Activated CD4-positive, alpha-beta T cell treated with anti-CD3 and anti-CD28 coated beads, Interleukin-10, Interleukin-2, amounts not matched to agents 100 ng/mL and 50 ng/mL, durations not matched to agents 16 hours and 8 hours (primary cell): ENCODE measurements around the gene FRMD6.
"Not testable (repeated sequence)": the region's sequence is repeated elsewhere in the genome, so short reads cannot be mapped to it uniquely, and the experiment has no call there.

Source experiments
- DNase-seq: peaks from one replicate; pipeline ENCODE4 v3.0.0-alpha.2; 2020

FRMD6 gene

DNA sequence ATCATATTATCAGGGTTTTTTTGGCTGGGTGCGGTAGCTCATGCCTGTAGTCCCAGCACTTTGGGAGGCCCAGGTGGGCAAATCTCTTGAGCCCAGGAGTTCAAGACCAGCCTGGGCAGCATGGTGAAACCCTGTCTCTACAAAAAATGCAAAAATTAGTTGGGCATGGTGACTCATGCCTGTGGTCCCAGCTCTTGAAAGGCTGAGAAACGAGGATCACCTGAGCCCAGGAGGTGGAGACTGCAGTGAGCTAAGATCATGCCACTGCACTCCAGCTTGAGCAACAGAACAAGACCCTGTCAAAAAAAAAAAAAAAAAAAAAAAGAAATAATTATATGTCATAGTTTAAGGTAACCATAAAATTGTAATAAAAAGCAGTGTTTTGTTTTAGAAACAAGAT is 18.4 kb upstream of the FRMD6 start:
- DNase-seq = not testable (repeated sequence)

DNA sequence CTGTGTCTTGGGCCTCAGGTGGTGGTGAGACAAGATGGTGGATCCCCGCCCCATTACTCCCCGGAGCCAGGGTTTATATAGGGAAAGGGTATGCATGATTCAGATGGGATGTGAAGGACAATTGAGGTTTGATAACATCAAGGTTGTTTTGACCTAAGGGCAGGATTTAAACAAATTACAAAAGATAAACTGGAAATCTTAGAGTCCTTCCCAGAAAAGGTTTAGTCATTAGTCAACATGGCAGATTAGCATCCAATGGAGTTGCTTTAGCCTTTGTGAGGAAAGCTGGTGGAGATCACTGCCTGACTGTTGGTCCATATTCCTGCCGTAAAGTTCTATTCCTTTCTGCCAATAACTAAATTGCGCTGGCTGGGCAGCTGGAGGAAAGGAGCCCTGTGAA is 15.6 kb upstream of the FRMD6 start:
- no peak for DNase-seq

DNA sequence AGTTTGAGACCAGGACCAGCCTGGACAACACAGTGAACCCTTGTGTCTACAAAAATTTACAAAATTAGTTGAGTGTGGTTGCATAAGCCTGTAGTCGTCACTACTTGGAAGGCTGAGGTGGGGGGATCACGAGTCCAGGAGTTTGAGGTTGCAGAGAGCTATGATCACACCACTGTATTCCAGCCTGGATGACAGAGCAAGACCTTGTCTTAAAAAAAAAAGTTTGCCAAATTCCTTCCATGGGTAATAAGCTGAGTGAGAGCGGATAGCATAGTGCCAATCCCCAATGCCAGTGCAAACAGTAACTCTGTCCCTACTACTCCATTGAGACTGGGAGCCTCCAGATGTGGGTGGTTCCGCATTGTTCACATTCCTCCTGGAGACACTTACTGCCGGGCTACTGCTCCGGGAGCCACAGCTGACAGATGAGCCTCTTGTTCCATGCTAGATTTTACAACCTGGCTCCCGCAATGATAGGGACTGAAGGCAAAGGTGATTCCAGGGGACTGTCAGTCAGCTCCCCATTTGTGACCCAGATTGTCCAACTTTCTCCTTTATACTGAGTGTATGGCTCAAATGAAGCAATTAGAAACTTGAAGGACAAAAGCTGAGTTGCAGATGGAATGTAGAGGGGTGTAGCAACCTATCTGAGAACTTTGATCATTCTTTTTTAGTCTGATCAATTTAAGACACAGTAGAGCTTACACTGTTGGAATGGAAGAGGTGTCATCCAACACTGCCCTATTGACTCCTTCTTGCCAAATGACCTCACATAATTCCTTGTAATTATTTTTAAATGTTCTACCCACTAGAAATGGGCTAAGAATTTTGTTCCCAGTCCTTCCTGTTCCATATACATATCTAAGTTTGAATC is 13.4 kb upstream of the FRMD6 start:
- DNase-seq = no peak

DNA sequence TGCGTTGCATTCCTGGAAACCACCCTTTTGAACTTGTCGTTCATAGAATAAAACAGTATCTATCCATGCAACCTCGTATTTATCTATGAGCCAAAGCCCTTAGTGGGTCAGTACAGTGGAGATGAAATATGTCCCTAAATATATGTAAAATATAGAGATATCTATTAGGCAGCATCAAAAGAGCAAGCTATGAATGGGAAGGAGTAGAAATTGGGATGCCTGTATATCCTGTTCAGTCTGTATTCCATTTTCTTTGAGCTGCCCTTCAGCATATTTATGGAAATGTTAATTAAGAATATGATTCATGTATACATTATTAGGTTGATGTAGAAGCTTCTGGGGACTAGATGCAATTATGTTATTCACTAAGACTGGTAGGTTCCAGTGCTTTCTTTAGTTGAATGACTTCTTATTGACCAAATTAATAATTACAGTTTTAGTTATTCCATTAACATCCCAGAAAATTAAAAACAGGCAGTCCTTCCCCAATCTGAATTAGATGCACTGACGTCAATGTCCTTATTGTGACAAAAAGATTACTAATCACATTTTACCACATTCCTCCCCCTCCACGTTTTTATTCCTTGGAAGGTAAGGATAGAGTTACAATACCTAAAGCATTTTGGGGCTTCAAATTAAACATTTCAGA is 11.9 kb upstream of the FRMD6 start:
- no peak for DNase-seq

DNA sequence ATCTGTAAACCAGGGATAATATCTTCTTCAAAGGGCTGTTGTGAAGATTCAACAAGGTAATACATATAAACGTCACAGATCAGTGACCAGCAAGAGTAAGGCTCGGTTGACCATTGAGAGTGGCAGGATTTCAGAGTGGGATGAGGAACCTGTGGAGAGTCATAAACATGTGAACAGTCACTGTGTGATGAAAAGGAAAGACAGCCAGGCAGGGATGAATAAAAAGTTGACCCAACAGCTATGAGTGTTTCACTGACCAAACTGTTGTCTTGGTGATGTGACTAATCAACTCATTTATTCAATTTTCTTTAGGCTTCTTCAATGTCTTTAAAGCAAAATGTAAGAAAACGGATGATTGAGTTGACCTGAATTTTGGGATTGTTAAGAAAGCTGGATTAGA is 8.6 kb upstream of the FRMD6 start:
- no peak for DNase-seq

DNA sequence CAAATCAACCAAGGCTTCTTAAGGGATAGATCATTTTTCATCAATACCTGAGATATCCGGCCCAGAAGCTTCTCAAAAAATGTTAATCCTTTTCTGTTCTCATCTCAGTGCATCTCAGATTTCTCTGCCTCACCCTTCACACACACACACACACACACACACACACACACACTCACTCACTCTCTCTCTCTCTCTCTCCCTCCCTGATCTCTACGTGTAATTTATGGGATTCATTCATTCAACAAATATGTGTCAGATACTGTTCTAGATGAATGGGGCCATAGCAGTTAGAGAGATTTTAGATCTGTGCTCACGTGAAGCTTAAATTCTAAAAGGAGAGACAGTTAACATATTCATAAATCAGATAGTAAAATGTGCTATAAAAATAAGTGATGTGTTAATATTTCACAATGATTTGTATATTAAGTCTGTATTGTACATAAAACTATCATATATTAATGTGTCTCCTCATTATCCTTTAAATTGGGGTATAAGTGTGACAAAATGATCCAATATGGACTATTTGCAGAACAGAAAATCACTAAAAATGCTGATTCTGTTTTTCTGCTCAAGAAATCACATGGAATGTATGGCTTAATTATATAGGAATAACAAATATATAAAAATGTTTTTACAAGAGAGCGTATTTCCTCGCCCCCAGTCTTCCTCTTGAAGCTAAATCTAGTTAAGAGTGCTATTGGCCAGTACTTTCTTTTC is 7.3 kb upstream of the FRMD6 start:
- DNase-seq = no peak

DNA sequence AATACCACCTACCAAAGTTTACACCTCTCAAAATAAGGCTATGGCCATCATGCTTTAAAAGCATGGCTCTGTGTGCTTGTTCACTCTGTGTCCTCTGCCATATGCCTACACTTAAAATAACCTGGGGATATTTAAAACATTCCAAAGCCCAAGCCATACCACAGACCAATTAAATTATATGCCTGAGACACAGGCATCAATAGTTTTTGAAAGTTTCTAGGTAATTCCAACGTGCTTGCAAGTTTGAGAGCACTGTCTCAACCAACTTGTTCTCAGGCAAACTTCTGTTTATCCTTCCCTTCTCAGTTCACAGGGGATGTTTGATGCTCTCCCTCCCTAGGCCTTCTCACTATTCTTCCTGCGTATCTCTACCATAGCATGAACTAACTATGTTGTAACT is 3.4 kb upstream of the FRMD6 start:
- no peak for DNase-seq

DNA sequence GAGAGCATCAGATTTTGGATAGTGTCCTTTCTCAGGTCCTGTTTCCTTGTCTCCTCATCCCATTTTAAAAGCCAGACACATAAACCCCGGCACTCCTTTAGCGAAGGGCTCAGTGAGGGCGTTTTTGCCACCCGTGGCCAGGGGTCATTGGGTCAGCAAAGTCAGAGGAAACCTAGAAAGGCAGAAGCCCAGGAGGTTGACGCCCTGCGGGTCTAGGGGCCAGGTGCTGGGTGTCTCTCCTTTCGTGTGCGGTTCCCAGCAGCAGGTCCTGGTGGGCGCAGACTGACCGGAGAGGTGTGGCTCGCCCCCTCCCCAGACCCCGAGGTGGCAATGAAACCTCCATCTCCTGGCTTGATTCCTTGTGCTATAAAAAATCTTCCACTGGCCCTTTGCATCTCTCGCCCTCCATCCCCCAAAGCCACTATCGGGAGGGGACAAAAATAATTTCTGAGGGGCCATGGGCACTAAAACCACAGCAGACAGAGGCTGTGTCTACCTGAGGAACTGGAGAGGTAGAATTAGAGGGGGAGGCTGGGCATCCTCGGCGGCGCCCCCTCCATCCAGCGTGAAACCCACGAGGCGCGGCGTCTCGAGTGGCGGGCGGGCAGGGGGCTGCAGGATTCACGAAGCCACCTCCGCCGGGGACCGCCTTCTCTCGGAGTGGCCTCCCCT is 858 bp upstream of the FRMD6 start:
- DNase-seq = no peak

DNA sequence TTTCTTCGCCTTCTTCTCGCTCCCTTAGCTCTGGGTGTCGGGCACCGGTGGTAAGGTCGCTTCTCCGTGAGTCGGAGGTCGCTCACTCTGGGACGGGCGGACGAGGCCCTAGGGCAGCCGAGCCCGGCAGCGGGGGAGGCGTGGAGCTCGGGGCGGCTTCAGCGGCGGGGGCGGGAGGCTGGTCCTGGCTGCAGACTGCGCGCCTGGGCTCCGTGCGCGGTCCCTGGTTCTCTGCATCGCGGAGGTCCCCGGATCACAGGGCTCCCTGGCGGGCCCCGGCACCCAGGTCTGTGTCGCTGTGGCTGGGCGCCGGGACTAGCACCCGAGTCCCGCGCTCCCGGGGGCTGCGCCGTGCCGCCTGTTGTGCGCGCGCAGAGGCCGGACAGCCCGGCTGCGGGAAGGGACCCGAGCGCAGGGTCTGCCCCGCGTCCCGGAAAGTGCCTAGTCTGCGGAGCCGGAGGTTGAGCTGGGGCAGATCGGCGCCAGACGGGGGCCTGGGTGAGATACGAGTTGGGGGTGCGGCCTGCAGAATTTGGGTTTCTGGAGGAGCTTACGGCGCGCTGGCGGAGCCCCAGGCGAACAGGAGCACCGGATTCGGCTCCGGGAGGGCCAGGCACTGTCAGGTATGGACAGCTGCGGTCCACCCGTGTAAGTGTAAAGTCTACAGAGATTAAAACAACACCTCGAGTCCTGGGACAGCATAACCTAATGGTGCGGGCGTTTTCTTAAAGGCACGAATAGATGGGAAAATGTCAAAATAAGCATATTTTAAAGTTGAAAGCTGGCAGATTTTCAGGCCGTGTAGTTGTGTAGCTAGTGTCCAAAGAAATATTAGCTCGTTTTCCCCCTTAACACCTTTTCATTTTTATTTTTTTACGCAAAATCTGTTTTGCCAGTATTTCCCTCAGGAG is 713 bp downstream of the FRMD6 start:
- DNase-seq = peak; percentile 57

DNA sequence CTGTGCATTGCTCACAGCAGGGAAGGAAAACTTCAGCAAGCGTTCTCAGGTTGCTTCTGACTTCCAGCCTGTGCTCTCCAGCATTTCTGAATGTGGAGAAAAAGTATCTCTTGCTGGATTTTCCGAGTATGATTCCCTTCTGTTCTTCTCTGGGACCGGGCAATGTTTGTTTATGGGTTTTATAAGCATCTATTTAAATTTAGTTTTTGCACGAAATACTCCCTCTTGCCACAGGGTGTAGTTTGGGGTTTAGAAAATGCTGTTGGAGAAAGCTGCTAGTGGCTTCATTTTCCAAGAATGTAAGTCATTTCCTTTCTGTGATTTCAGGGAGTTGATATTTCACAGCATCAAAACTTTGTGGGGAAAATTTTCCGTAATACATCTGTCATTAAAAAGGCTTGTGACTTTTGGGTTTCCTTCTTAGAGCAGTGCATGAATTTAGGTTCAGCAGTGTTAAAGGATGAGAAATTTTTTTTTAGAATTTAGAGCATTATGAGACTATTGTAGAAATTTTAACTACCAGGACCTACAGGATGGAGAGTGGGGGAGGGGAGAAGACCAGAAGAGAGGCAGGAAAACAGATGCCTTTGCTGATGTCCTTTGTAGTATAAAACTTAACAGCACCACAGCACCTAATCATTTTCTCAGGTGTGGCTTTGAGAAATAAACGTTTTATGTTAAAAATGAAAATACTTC is 1.5 kb downstream of the FRMD6 start:
- peak; percentile 50 for DNase-seq

DNA sequence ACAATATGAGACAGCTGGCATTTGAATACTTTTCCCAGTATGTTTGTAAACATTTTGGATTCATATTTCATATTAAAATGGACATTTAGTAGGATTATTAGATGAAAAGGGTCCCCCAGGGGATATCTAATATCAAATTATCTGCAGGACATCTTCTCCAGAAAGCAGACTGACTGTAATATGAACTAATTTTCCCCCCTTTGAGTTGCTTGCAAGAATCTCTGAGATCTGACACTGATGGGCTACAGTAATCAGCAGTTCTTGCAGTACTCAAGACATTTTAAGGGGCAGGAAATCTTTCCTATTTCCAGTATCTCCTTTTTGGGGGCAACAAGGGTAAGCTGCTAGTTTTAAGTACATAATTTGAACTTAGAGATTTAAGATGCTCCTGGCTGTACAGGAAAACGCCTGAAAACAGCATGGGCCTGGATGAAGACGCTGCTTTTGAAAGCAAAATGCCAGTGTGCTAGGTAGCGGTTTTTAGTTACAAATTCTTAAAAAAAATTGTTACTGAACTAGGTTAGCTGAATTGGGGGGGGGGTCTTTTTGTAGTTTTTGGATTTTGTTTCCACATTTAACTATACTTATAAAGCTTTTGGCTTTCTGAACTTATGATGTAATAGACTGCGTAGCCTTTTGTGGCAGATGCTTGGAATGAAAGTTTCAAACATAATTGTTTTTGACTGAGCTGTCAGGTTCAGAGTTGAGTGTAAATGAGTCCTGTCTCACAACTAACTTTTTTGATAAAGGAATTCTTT is 2.2 kb downstream of the FRMD6 start:
- DNase-seq = peak; percentile 18

DNA sequence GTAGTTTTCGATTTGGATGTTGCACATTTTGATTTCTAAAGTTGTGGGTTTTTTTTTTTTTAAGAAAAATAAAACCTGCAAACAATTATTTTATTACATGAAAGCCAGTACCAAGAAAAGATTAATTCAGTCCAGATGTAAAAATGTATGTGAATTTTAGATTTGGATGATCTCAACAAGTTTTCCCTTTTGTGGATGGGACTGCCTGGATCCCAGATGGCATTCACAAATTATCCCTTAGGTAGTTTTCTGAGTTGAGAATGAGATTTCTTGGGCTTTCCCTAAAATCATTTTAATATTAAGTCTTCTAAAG is 2.8 kb downstream of the FRMD6 start:
- no peak for DNase-seq

DNA sequence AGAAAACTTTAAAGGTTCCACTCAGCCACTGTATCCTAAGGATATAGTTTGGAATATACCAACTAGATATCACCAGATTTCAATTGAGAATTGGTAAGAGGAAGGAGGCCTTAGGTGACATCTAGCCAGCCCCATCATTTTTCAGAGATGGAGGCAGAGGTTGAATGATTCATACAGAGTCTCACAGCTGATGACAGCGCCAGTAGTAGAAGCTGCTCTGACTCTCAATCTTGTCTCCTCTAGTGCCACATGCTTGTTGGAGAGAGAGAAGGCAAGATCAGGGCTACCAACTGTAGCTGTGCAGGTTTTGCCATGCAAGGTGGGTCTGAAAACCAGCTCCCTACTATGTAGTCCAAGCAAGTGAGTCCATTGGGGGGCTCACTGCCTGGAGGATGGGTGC is 6.1 kb downstream of the FRMD6 start:
- peak; percentile 24 for DNase-seq

DNA sequence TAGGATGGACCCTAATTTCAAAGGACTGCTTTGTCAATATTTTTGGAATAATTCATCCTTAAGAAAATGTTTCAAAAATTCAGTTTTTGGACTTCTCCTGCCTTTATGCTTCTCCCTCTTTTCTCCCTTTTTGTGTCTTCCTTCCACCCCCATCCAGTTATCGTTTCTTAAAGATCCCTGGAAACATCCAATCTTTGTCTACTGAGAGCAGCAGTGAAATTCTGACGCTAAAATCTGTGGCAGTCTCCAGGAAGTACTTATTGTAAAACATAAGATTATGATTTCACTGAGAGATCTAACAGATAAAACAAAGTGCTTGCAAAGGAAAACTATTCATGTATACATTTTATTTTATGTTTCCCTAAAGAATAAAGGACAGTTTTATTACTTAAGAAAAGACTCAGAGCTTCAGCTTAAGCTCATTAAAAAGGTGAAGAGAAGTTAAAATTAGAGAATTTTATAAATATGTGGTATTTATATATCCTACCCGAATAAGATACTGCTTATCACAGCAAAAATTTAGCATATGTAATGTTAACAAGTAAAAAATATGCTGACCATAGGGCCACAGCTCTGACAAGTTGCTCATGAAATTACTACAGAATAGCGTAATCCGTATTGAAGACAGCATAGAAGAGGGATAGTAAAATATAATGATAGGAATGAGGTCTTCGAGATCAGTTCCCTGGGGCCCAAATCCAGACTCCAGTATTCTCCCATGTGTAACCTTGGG is 6.9 kb downstream of the FRMD6 start:
- DNase-seq = no peak

DNA sequence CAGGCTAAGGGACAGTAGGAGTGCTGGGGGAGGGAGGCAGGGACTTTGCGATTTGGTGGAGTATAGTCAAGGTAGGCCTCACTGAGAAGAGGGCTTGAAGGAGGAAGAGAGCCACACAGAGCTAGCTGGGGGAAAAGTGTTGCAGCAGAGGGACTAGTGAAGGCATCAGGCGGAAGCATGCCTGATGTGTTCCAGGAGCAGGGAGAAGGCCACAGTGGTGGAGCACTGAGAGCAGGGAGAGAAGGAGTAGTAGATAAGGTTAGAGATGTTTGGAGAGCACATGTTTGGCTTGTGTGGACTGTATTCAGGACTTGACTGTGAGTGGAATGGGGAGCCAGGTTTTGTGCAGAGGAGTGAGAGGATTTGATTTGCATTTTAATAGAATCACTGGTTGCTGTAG is 9.0 kb downstream of the FRMD6 start:
- no peak for DNase-seq

DNA sequence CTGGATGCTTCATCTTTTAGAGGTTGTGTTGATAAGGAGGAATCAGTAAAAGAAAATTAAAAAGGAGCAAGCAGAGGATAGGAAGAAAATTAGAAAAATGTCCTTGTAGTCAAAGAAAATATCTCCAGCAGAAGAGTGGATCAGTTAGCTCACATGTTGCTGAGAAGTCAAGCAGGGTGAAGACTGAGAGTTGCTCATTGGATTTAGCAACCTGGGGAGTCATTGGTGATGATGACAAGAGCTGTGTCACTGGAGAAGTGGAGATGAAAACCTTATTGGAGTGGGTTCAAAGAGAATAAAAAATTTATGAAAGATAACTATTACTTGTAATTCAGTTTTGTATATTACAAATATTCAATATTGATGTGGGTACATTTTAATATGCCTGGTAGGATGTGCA is 9.8 kb downstream of the FRMD6 start:
- DNase-seq = no peak

DNA sequence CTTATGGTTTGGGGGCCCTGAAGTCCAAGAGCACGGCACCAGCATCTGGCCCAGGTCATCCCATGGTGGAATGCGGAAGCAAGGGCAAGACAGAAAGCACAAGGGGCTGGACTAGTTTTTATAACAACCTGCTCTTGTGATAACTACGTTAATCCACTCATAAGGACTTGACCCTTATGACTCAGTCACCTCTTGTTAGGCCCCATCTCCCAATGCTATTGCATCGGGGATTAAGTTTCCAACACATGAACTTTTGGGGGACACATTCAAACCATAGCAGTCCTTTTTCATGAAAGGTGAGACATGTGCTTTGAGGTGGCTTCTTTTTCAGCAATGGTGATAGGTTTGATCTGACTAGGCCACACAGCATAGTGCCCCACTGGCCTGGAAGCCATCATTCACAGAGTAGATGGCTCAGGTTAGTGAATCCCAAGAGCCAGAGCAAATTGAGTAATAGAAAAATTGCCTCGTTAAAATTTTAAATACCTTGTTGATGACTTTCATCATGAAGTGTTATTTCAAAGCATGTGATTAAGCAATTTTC is 12.1 kb downstream of the FRMD6 start:
- DNase-seq = peak; percentile 19

DNA sequence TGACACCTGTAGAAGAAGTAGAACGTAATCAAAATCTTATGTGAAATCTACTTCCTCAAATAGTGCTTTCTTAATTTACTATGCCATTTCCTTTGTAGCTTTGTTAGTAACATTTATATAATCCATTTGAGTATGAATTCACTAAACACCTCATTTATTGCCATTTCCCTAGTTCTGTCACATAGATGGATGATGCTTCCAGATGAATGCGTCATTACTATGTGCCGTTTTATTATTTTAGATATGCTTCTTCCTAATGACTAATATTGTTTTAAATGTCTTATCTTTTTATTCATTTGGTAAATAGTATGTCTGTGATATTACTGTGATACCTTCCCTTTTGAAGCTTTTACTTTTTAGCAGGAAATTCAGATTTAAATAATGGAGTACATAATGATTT is 14.4 kb downstream of the FRMD6 start:
- DNase-seq = no peak

DNA sequence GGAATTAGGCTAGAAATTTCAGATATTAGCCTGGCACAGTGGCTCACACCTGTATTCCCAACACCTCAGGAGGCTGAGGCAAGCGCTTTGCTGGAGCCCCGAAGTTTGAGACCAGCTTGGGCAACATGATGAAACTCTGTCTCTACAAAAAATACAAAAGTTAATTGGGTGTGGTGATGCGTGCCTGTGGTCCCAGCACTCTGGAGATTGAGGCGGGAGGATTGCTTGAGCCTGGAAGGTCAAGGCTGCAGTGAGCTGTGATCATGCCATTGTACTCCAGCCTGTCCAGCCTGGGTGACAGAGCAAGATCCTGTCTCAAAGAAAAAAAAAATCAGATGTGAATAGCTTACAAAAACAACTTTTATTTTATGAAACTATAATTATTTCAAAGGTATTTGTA is 15.1 kb downstream of the FRMD6 start:
- no peak for DNase-seq

DNA sequence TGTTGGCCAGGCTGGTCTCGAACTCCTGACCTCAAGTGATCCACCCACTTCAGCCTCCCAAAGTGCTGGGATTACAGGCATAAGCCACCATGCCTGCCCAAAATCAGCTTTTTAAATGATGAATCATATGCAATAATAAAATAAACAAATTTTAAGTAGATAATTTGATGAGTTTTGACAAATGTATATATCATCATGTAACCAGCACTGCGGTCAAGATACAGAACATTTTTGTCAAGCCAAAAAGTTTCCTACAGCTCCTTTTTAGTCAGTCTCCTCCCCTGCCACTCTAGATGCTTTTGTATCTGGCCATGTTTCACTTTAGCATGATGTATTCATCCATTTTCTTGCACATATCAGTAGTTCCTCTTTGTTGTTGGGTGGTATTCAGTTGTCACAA is 17.2 kb downstream of the FRMD6 start:
- DNase-seq = no peak
